CD14-positive monocyte (primary cell): ENCODE measurements around the gene ADIPOR1. TPM values are rescaled to one million over a fixed set of nuclear protein-coding genes. Genes with fewer than 3 reads are reported as not detected.
A peak's percentile ranks its signal among the peaks of the same experiment; 100 is the strongest.

ENCODE experiments used
- DNase-seq, 3 donors: peaks; one replicate each; pipeline ENCODE4 v3.0.0-alpha.2; 2011 to 2022
- H2AFZ ChIP-seq: 2 replicates; pipeline ENCODE4 v1.6.0; 2012; ENCODE audit warnings: mild to moderate bottlenecking, low read depth, low read length, inconsistent platforms; ENCODE audit not compliant: insufficient read depth, poor library complexity, severe bottlenecking
- H3K27ac ChIP-seq, 2 donors: 1 replicate in 1 of 2; 2 replicates in 1 of 2; pipeline ENCODE4 v1.5.1; 2012 to 2013; ENCODE audit warnings: low read length in 2 of 2, control low read depth in 1 of 2, inconsistent platforms in 1 of 2, low read depth in 1 of 2, mild to moderate bottlenecking in 1 of 2
- H3K27me3 ChIP-seq, 2 donors: one replicate each; pipeline versions ENCODE4 v1.6.0 to v1.6.1; 2011 to 2013; ENCODE audit warnings: low read length in 2 of 2; ENCODE audit not compliant: control insufficient read depth in 2 of 2, insufficient read depth in 2 of 2
- H3K36me3 ChIP-seq, 2 donors: replicated peaks in 1 of 2; 1 replicate in 1 of 2; 2 replicates in 1 of 2; pipeline versions ENCODE4 v1.5.1 to v1.6.1; 2012 to 2013; ENCODE audit warnings: low read length in 2 of 2, control low read depth in 1 of 2, inconsistent platforms in 1 of 2, mild to moderate bottlenecking in 1 of 2; ENCODE audit not compliant: insufficient read depth in 2 of 2, control insufficient read depth in 1 of 2
- H3K4me1 ChIP-seq, 2 donors: 1 replicate in 1 of 2; 2 replicates in 1 of 2; pipeline versions ENCODE4 v1.5.1 to v1.6.1; 2012 to 2013; ENCODE audit warnings: low read length in 2 of 2, control low read depth in 1 of 2, inconsistent platforms in 1 of 2, mild to moderate bottlenecking in 1 of 2, moderate library complexity in 1 of 2; ENCODE audit not compliant: insufficient read depth in 2 of 2, control insufficient read depth in 1 of 2
- H3K4me2 ChIP-seq: replicated peaks from 2 replicates; pipeline ENCODE3; 2012; ENCODE audit warnings: low read length, moderate library complexity, mild to moderate bottlenecking; ENCODE audit not compliant: poor library complexity, severe bottlenecking; ENCODE audit errors: extremely low read depth
- H3K4me3 ChIP-seq, 3 experiments: fragments of 200-600 bp in 1 of 3; sonication (generic) in 1 of 3; replicated peaks in 1 of 3; 1 replicate in 2 of 3; 2 replicates in 1 of 3; pipeline ENCODE4 v1.5.1; 2011 to 2013; ENCODE audit warnings: low read length in 3 of 3, mild to moderate bottlenecking in 3 of 3, control low read depth in 2 of 3, low read depth in 2 of 3, inconsistent platforms in 1 of 3, moderate library complexity in 1 of 3
- H3K79me2 ChIP-seq: 2 replicates; pipeline ENCODE4 v1.6.0; 2012; ENCODE audit warnings: mild to moderate bottlenecking, control low read depth, inconsistent platforms, low read length, moderate library complexity; ENCODE audit not compliant: insufficient read depth
- H3K9ac ChIP-seq: 2 replicates; pipeline ENCODE4 v1.6.0; 2017; ENCODE audit warnings: low read length, mild to moderate bottlenecking; ENCODE audit not compliant: insufficient read depth, poor library complexity, severe bottlenecking
- H3K9me3 ChIP-seq, 2 donors: replicated peaks in 1 of 2; 1 replicate in 1 of 2; 2 replicates in 1 of 2; pipeline versions ENCODE4 v1.5.1 to v1.6.1; 2012 to 2013; ENCODE audit warnings: low read length in 2 of 2, control low read depth in 1 of 2; ENCODE audit not compliant: control insufficient read depth in 1 of 2, insufficient read depth in 1 of 2
- H4K20me1 ChIP-seq: 2 replicates; pipeline ENCODE4 v1.6.0; 2012; ENCODE audit warnings: mild to moderate bottlenecking, low read length, control low read depth, moderate library complexity; ENCODE audit not compliant: insufficient read depth
- H3K27ac Mint-ChIP-seq, 7 donors: one replicate each; pipeline ENCODE4 v1.8.0; 2020; ENCODE audit warnings: mild to moderate bottlenecking in 7 of 7, mixed read lengths in 7 of 7, moderate library complexity in 6 of 7, inconsistent platforms in 2 of 7
- H3K27me3 Mint-ChIP-seq, 3 donors: one replicate each; pipeline ENCODE4 v1.8.0; 2021 to 2022; ENCODE audit warnings: low read depth in 3 of 3, mild to moderate bottlenecking in 3 of 3, mixed read lengths in 3 of 3, moderate library complexity in 3 of 3, inconsistent platforms in 1 of 3
- H3K36me3 Mint-ChIP-seq, 2 donors: one replicate each; pipeline ENCODE4 v1.8.0; 2020; ENCODE audit warnings: mixed read lengths in 2 of 2, inconsistent platforms in 1 of 2, mild to moderate bottlenecking in 1 of 2
- H3K4me1 Mint-ChIP-seq: one replicate; pipeline ENCODE4 v1.8.0; 2020; ENCODE audit warnings: mild to moderate bottlenecking, mixed read lengths
- H3K4me3 Mint-ChIP-seq, 2 donors: one replicate each; pipeline ENCODE4 v1.8.0; 2020; ENCODE audit warnings: mild to moderate bottlenecking in 2 of 2, mixed read lengths in 2 of 2, moderate library complexity in 1 of 2
- H3K9me3 Mint-ChIP-seq, 7 donors: one replicate each; pipeline ENCODE4 v1.8.0; 2020 to 2022; ENCODE audit warnings: mixed read lengths in 7 of 7, mild to moderate bottlenecking in 6 of 7, moderate library complexity in 6 of 7, inconsistent platforms in 2 of 7
- WGBS: methylation state at CpG from one replicate; pipeline ENCODE4 v1.1.5; 2013; ENCODE audit warnings: missing lambda C conversion rate; ENCODE audit not compliant: insufficient coverage; 5-methylcytosine and 5-hydroxymethylcytosine counted together
- intact Hi-C, 2 donors: fragments of 100-400 bp; cut with micrococcal nuclease; formaldehyde crosslinking; loops; one replicate each; pipeline versions ENCODE4 v1.15.0 to v1.15.1; 2023
- polyA plus RNA-seq, 3 donors: library from polyadenylated mRNA; depleted of rRNA in 1 of 3; unstranded in 2 of 3; stranded (reverse) in 1 of 3; fragments of 300-500 nt in 2 of 3; fragments of >200 nt in 1 of 3; fragmentation: Illumina TruSeq in 2 of 3; gene quantifications; 1 replicate in 2 of 3; 2 replicates in 1 of 3; pipeline ENCODE4 v1.2.3, GENCODE V29; 2012 to 2021
- TF ChIP-seq, protein P1 (sequence below): fragments of 200-600 bp; IDR thresholded peaks from one replicate; pipeline ENCODE4 v1.8.0; 2022; ENCODE audit warnings: antibody characterized with exemption, mild to moderate bottlenecking

Gene ADIPOR1
- polyA plus RNA-seq, 3 donors: 140 to 216 (median 197) TPM

DNA sequence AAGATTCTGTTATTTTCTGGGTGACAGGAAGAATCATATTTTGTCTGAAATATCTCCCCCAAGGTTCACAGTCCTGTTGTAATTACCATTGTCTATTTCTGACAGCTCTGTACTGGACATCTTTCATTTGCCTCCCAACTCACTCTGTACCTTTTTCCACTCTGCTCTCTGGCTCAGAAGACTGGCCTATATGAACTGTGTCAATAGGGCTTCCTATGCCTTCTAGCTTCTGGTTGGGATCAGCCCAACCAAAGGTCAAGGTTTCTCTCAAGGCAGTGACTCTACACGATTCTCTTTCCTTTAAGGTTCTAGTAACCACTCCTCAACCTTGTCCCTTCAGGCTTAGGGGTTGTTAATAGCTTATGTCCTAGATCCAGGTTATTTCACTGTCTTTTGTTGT is 48.6 kb downstream of the ADIPOR1 start:
- H3K27ac Mint-ChIP-seq: peak overlapping the region in 2 of 7 donors; percentile 37 to 69
- Histone ChIP-seq H3K27ac (no peak overlapping the region), H3K36me3 (peaks cover 78 to 94% of the 10 kb centered on the region in 2 donors), H2AFZ (no peak overlapping the region), H3K27me3 (no peaks in the 10 kb centered on the region), H3K9ac (no peak overlapping the region), H3K4me1 (no peaks in the 10 kb centered on the region), H3K4me3 (no peak overlapping the region), H3K79me2 (no peaks in the 10 kb centered on the region), H3K4me2 (no peak overlapping the region), H3K9me3 (no peaks in the 10 kb centered on the region), H4K20me1 (no peaks in the 10 kb centered on the region)
- peaks cover 70 to 80% of the 10 kb centered on the region in 2 donors for H3K36me3 Mint-ChIP-seq
- H3K9me3 Mint-ChIP-seq: no peaks in the 10 kb centered on the region
- no CpG with 5 or more reads among the region's 1 CpG for WGBS
- H3K27me3 Mint-ChIP-seq: peaks cover 0 to 2% (median 0%) of the 10 kb centered on the region in 3 donors
- H3K4me3 Mint-ChIP-seq: no peak overlapping the region
- no peak for DNase-seq
- no peaks in the 10 kb centered on the region for H3K4me1 Mint-ChIP-seq
- TF ChIP-seq, protein P1, sequence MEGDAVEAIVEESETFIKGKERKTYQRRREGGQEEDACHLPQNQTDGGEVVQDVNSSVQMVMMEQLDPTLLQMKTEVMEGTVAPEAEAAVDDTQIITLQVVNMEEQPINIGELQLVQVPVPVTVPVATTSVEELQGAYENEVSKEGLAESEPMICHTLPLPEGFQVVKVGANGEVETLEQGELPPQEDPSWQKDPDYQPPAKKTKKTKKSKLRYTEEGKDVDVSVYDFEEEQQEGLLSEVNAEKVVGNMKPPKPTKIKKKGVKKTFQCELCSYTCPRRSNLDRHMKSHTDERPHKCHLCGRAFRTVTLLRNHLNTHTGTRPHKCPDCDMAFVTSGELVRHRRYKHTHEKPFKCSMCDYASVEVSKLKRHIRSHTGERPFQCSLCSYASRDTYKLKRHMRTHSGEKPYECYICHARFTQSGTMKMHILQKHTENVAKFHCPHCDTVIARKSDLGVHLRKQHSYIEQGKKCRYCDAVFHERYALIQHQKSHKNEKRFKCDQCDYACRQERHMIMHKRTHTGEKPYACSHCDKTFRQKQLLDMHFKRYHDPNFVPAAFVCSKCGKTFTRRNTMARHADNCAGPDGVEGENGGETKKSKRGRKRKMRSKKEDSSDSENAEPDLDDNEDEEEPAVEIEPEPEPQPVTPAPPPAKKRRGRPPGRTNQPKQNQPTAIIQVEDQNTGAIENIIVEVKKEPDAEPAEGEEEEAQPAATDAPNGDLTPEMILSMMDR: no peak
- intact Hi-C loops: no loop called here

DNA sequence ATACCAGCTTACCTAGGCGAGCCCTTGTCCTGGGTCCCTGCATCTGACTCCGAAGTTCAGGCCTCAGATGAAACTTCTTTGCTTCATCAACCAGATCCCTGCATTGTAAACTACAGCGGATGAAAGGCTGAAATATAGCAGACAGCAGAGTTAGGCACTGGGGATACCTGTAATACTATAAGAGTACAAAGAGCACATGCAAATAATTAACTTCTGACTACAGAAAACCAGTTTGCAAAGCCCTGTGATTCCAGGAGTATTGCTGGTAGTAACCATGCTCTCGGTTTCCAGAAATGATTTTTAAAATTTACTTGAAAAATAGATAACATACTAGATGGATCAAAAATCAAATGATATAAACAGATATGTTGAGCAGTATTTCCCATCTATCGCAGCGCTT is 49.1 kb downstream of the ADIPOR1 start:
- no peak overlapping the region for H2AFZ ChIP-seq
- H3K4me2 ChIP-seq: no peak overlapping the region
- H3K79me2 ChIP-seq: no peaks in the 10 kb centered on the region
- H3K36me3 ChIP-seq: peaks cover 79 to 94% of the 10 kb centered on the region in 2 donors
- Mint-ChIP-seq H3K4me3 (no peak overlapping the region), H3K9me3 (no peaks in the 10 kb centered on the region), H3K4me1 (no peaks in the 10 kb centered on the region), H3K36me3 (peaks cover 68 to 78% of the 10 kb centered on the region in 2 donors), H3K27me3 (peaks cover 0 to 2% (median 0%) of the 10 kb centered on the region in 3 donors), H3K27ac (peak overlapping the region in 1 of 7 donors; percentile 71)
- no peaks in the 10 kb centered on the region for H3K4me1 ChIP-seq
- TF ChIP-seq, protein P1: no peak
- 100% methylated on average over 1 of the region's 6 CpGs for WGBS
- H3K27ac ChIP-seq: no peak overlapping the region
- H3K27me3 ChIP-seq: no peaks in the 10 kb centered on the region
- no peak overlapping the region for H3K4me3 ChIP-seq
- intact Hi-C loops: no loop called here
- H4K20me1 ChIP-seq: no peaks in the 10 kb centered on the region
- no peak for DNase-seq
- no peaks in the 10 kb centered on the region for H3K9me3 ChIP-seq
- no peak overlapping the region for H3K9ac ChIP-seq
